ENCODE results near the gene PAM. TPM values are rescaled to one million over a fixed set of nuclear protein-coding genes. Genes with fewer than 3 reads are reported as not detected.
"Not testable (repeated sequence)": the region's sequence is repeated elsewhere in the genome, so short reads cannot be mapped to it uniquely, and the experiment has no call there.

Gene PAM
- total and polyA plus RNA-seq, 3 experiments from 2014 or later, result 58.7 to 65.0 (median 59.8) TPM

GRCh38 chr5:102742215-102742614, 12.9 kb upstream of the PAM start:
- H3K27ac Mint-ChIP-seq, result no peak overlapping the region
- Histone ChIP-seq H3K36me3 (ENCODE audit: insufficient read depth, low read length) (no peaks in the 10 kb centered on the region), H3K9me3 (ENCODE audit: low read length) (no peaks in the 10 kb centered on the region), H3K4me1 (ENCODE audit: insufficient read depth, low read length) (no peaks in the 10 kb centered on the region), H3K27me3 (ENCODE audit: insufficient read depth, low read length, poor library complexity, severe bottlenecking) (no peaks in the 10 kb centered on the region), H3K4me3 (ENCODE audit: low read length) (no peak overlapping the region), H3K27ac (ENCODE audit: low read depth, low read length) (no peak overlapping the region)
- peaks cover 0 to 5% of the 10 kb centered on the region in 2 donors for H3K27me3 Mint-ChIP-seq
- ChIA-PET CTCF (no interaction called here), POLR2A (no interaction called here)
- H3K36me3 Mint-ChIP-seq, result no peaks in the 10 kb centered on the region
- no peak for DNase-seq
- H3K4me3 Mint-ChIP-seq, result no peak overlapping the region
- no peaks in the 10 kb centered on the region for H3K9me3 Mint-ChIP-seq
- peaks cover 0 to under 1% (median under 1%) of the 10 kb centered on the region in 3 donors for H3K4me1 Mint-ChIP-seq

DNA sequence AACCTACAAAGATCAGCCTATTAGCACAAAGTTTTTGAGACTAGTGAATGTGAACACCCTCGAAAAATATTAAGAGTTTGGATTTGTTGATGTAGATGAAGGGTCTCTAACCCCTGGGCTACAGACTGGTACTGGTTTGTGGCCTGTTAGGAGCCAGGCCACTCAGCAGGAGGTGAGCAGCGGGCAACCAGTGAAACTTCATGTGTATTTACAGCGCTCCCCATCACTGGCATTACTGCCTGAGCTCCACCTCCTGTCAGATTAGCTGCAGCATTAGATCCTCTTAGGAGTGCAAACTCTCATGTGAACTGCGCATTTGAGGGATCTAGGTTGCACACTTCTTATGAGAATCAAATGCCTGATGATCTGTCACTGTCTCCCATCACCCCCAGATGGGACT, 11.2 kb upstream of the PAM start:
- POLR2A ChIA-PET, result no interaction called here
- H3K36me3 ChIP-seq (ENCODE audit: insufficient read depth, low read length), result no peaks in the 10 kb centered on the region
- no peaks in the 10 kb centered on the region for H3K4me1 ChIP-seq (ENCODE audit: insufficient read depth, low read length)
- CTCF ChIA-PET, result no interaction called here
- peaks cover 0 to 7% (median 5%) of the 10 kb centered on the region in 3 donors for H3K4me1 Mint-ChIP-seq
- peaks cover 0 to 2% of the 10 kb centered on the region in 2 donors for H3K27me3 Mint-ChIP-seq
- DNase-seq, result no peak
- no peak overlapping the region for H3K27ac Mint-ChIP-seq
- no peaks in the 10 kb centered on the region for H3K27me3 ChIP-seq (ENCODE audit: insufficient read depth, low read length, poor library complexity, severe bottlenecking)
- H3K4me3 ChIP-seq (ENCODE audit: low read length), result no peak overlapping the region
- no peak overlapping the region for H3K27ac ChIP-seq (ENCODE audit: low read depth, low read length)
- no peaks in the 10 kb centered on the region for H3K9me3 ChIP-seq (ENCODE audit: low read length)
- H3K9me3 Mint-ChIP-seq, result no peaks in the 10 kb centered on the region
- no peaks in the 10 kb centered on the region for H3K36me3 Mint-ChIP-seq
- no peak overlapping the region for H3K4me3 Mint-ChIP-seq

- Mint-ChIP-seq H3K27me3 (peaks cover 0 to 2% of the 10 kb centered on the region in 2 donors), H3K36me3 (no peaks in the 10 kb centered on the region), H3K27ac (no peak overlapping the region), H3K9me3 (no peaks in the 10 kb centered on the region), H3K4me3 (no peak overlapping the region), H3K4me1 (peaks cover 0 to 7% (median 5%) of the 10 kb centered on the region in 3 donors)
- Histone ChIP-seq H3K36me3 (ENCODE audit: insufficient read depth, low read length) (no peaks in the 10 kb centered on the region), H3K4me3 (ENCODE audit: low read length) (no peak overlapping the region), H3K9me3 (ENCODE audit: low read length) (no peaks in the 10 kb centered on the region), H3K4me1 (ENCODE audit: insufficient read depth, low read length) (no peaks in the 10 kb centered on the region), H3K27ac (ENCODE audit: low read depth, low read length) (no peak overlapping the region), H3K27me3 (ENCODE audit: insufficient read depth, low read length, poor library complexity, severe bottlenecking) (no peaks in the 10 kb centered on the region)
- CTCF ChIA-PET, result no interaction called here
- POLR2A ChIA-PET, result no interaction called here
- no peak for DNase-seq
Measured at GRCh38 chr5:102747386-102748166, 7.5 kb upstream of the PAM start.

DNA sequence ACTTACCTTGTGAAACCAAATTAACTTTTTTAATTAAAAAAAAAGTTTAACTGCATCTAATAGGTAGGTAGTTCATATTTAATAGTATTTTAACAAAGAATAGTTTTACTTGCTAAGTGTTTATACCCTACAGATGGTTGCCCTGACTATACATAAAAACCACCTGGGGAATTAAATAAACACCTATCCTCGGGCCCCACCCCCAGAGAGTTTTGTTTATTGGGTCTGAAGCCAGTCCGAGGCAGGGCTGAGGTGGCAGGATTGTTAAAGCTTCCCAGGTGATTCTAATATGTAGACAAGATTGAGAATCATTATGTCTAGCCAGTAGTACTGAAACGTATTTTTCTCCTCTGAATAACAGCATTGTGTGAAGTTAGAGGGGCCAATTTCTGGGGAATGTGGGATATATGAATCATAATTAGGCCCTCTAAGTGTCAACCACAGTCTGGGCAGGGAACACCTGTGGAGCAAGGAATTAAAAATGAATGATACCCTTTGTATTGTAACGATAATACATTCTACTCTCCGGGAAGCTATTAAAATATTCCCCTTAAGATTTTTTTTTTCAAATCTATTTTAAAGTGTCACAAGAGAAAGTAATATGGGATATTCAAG, 5.6 kb upstream of the PAM start:
- no peak overlapping the region for H3K4me3 Mint-ChIP-seq
- ChIA-PET POLR2A (no interaction called here), CTCF (no interaction called here)
- no peak for DNase-seq
- H3K27me3 Mint-ChIP-seq, result peaks cover 0 to 4% of the 10 kb centered on the region in 2 donors
- H3K4me1 Mint-ChIP-seq, result peaks cover 16 to 18% (median 17%) of the 10 kb centered on the region in 3 donors
- no peak overlapping the region for H3K4me3 ChIP-seq (ENCODE audit: low read length)
- H3K27me3 ChIP-seq (ENCODE audit: insufficient read depth, low read length, poor library complexity, severe bottlenecking), result no peaks in the 10 kb centered on the region
- peaks cover 0 to 2% (median 0%) of the 10 kb centered on the region in 3 donors for H3K36me3 Mint-ChIP-seq
- H3K36me3 ChIP-seq (ENCODE audit: insufficient read depth, low read length), result no peaks in the 10 kb centered on the region
- H3K27ac Mint-ChIP-seq, result no peak overlapping the region
- H3K9me3 Mint-ChIP-seq, result no peaks in the 10 kb centered on the region
- no peaks in the 10 kb centered on the region for H3K9me3 ChIP-seq (ENCODE audit: low read length)
- H3K4me1 ChIP-seq (ENCODE audit: insufficient read depth, low read length), result peaks cover 10% of the 10 kb centered on the region
- H3K27ac ChIP-seq (ENCODE audit: low read depth, low read length), result no peak overlapping the region

DNA sequence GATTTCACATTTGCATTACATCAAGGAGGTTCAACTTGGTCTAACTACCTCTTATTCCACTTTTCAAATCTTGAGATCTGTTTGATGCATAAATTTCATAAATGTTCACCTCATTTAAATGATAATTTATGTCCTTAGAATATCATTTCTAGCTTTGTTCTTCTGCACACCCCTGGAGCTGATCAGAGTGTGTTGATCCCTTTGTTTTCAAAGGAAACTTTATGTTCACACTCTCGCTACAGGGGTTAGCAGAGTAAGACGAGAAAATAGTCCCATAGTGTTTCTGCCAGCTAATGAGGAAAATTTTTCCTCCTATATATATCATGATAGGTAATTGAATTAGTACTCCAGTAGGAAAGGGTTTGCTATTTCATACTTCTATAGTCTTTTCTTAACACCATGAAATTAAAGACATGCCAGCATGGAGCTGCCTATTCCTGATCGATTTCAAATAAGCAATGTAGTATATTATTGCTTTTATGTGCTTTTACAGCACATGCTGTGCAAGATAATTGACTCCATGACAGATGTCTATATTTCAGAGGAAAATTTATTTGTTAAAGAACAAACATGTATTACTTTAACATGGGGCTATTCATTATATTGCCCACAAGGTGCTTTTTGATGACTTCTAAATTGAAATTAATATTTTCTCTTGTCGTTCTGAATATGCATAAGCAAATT, 4.8 kb upstream of the PAM start:
- Histone ChIP-seq H3K4me3 (ENCODE audit: low read length) (no peak overlapping the region), H3K36me3 (ENCODE audit: insufficient read depth, low read length) (no peaks in the 10 kb centered on the region), H3K4me1 (ENCODE audit: insufficient read depth, low read length) (peaks cover 12% of the 10 kb centered on the region), H3K9me3 (ENCODE audit: low read length) (no peaks in the 10 kb centered on the region), H3K27me3 (ENCODE audit: insufficient read depth, low read length, poor library complexity, severe bottlenecking) (no peaks in the 10 kb centered on the region), H3K27ac (ENCODE audit: low read depth, low read length) (no peak overlapping the region)
- ChIA-PET POLR2A (no interaction called here), CTCF (interaction anchor here (1.4 kb wide), 1 partner anchor 30 kb away, joined by 5 read pairs; no protein-coding TSS in a partner anchor)
- Mint-ChIP-seq H3K4me1 (peaks cover 18 to 20% (median 19%) of the 10 kb centered on the region in 3 donors), H3K9me3 (no peaks in the 10 kb centered on the region), H3K4me3 (no peak overlapping the region), H3K27me3 (peaks cover 0 to 4% of the 10 kb centered on the region in 2 donors), H3K36me3 (peaks cover 0 to 2% (median 0%) of the 10 kb centered on the region in 3 donors), H3K27ac (no peak overlapping the region)
- DNase-seq, result no peak

- H3K36me3 Mint-ChIP-seq; DNase-seq; H3K27me3 Mint-ChIP-seq; H3K27ac Mint-ChIP-seq; H3K27ac ChIP-seq (ENCODE audit: low read depth, low read length); H3K36me3 ChIP-seq (ENCODE audit: insufficient read depth, low read length); H3K4me3 Mint-ChIP-seq; H3K4me3 ChIP-seq (ENCODE audit: low read length); POLR2A ChIA-PET; H3K27me3 ChIP-seq (ENCODE audit: insufficient read depth, low read length, poor library complexity, severe bottlenecking); H3K9me3 Mint-ChIP-seq; H3K9me3 ChIP-seq (ENCODE audit: low read length): not testable (repeated sequence)
- CTCF ChIA-PET, result interaction anchor here (1.3 kb wide), 1 partner anchor 11 kb away, joined by 3 read pairs; no protein-coding TSS in a partner anchor
- peaks cover 16% of the 10 kb centered on the region for H3K4me1 ChIP-seq (ENCODE audit: insufficient read depth, low read length)
- peaks cover 29 to 30% (median 30%) of the 10 kb centered on the region in 3 donors for H3K4me1 Mint-ChIP-seq
Measured at GRCh38 chr5:102751903-102752376, 3.2 kb upstream of the PAM start.

GRCh38 chr5:102753889-102754766, 977 bp upstream of the PAM start:
- no peaks in the 10 kb centered on the region for H3K9me3 ChIP-seq (ENCODE audit: low read length)
- H3K4me1 ChIP-seq (ENCODE audit: insufficient read depth, low read length), result peaks cover 17% of the 10 kb centered on the region
- H3K27ac Mint-ChIP-seq, result peak overlapping the region in 5 of 8 donors; percentile 25 to 92 (median 85)
- peak in 1 of 5 donors; percentile 48 for DNase-seq
- peaks cover 0 to 5% of the 10 kb centered on the region in 2 donors for H3K27me3 Mint-ChIP-seq
- no peaks in the 10 kb centered on the region for H3K36me3 ChIP-seq (ENCODE audit: insufficient read depth, low read length)
- no peaks in the 10 kb centered on the region for H3K27me3 ChIP-seq (ENCODE audit: insufficient read depth, low read length, poor library complexity, severe bottlenecking)
- ChIA-PET POLR2A (interaction anchor here (0.6 kb wide), 1 partner anchor 1066 kb away, joined by 3 read pairs; no protein-coding TSS in a partner anchor), CTCF (interaction anchor here (0.9 to 2.2 kb wide), 6 partner anchors 9 to 383 kb away, joined by 3 to 8 read pairs (median 3); partner anchors contain the start of genes GIN1 and PPIP5K2)
- peaks cover 0 to 10% (median 0%) of the 10 kb centered on the region in 3 donors for H3K36me3 Mint-ChIP-seq
- no peak overlapping the region for H3K27ac ChIP-seq (ENCODE audit: low read depth, low read length)
- H3K4me1 Mint-ChIP-seq, result peaks cover 37 to 47% (median 37%) of the 10 kb centered on the region in 3 donors
- H3K4me3 ChIP-seq (ENCODE audit: low read length), result peak overlapping the region; percentile 83
- H3K4me3 Mint-ChIP-seq, result peak overlapping the region; percentile 85 to 99 (median 91)
- no peaks in the 10 kb centered on the region for H3K9me3 Mint-ChIP-seq

All from CD8-positive, alpha-beta memory T cell (primary cell).